HepG2 (cell line): Measurements from ENCODE around the gene TUBGCP5. TPM values are rescaled to one million over a fixed set of nuclear protein-coding genes. Genes with fewer than 3 reads are reported as not detected.

ENCODE experiments used
- AHR ChIP-seq: IDR thresholded peaks from 2 replicates; pipeline ENCODE4 v1.6.1; 2018; ENCODE audit warnings: missing genetic modification reagents, missing compliant biosample characterization
- ARID4A ChIP-seq: sonication (generic); formaldehyde crosslinking; IDR thresholded peaks from 2 replicates; pipeline ENCODE4 v1.5.0; 2020; ENCODE audit warnings: mild to moderate bottlenecking, missing genetic modification reagents, borderline replicate concordance
- KDM3A ChIP-seq: IDR thresholded peaks from 2 replicates; pipeline ENCODE4 v1.6.1; 2018; ENCODE audit warnings: low read depth, missing compliant biosample characterization
- KLF12 ChIP-seq: sonication (generic); formaldehyde crosslinking; IDR thresholded peaks from 2 replicates; pipeline ENCODE4 v1.4.0; 2020; ENCODE audit warnings: missing genetic modification reagents, borderline replicate concordance
- PHF20 ChIP-seq: sonication (generic); formaldehyde crosslinking; IDR thresholded peaks from 2 replicates; pipeline ENCODE4 v1.5.0; 2020; ENCODE audit warnings: mild to moderate bottlenecking, missing genetic modification reagents
- POLR2G ChIP-seq: fragments of 200-400 bp; formaldehyde crosslinking; IDR thresholded peaks from 2 replicates; pipeline ENCODE4 v1.6.1; 2018; ENCODE audit warnings: mild to moderate bottlenecking, low read depth, low read length, moderate library complexity
- SIN3A ChIP-seq: IDR thresholded peaks from 2 replicates; pipeline ENCODE4 v1.6.1; 2011; ENCODE audit warnings: low read depth, mild to moderate bottlenecking, control low read depth, low read length, borderline replicate concordance
- SKIL ChIP-seq: sonication (generic); formaldehyde crosslinking; IDR thresholded peaks from 2 replicates; pipeline ENCODE4 v1.8.0; 2022; ENCODE audit warnings: missing genetic modification reagents, mild to moderate bottlenecking, moderate library complexity, borderline replicate concordance
- SOX6 ChIP-seq, 2 experiments: fragments of 450-650 bp in 1 of 2; sonication (generic) in 1 of 2; formaldehyde crosslinking in 1 of 2; IDR thresholded peaks; 2 replicates each; pipeline versions ENCODE4 v1.4.0 to v1.6.1; 2017 to 2020; ENCODE audit warnings: antibody characterized with exemption in 1 of 2, mild to moderate bottlenecking in 1 of 2, missing genetic modification reagents in 1 of 2
- SPEN ChIP-seq: sonication (generic); formaldehyde crosslinking; IDR thresholded peaks from 2 replicates; pipeline ENCODE4 v1.5.1; 2020; ENCODE audit warnings: low read depth, mild to moderate bottlenecking, missing genetic modification reagents
- TAF15 ChIP-seq: fragments of 200-400 bp; formaldehyde crosslinking; IDR thresholded peaks from one replicate; pipeline ENCODE4 v1.6.1; 2018; ENCODE audit warnings: mild to moderate bottlenecking, low read depth, low read length; ENCODE audit not compliant: poor library complexity, severe bottlenecking
- YEATS4 ChIP-seq: sonication (generic); formaldehyde crosslinking; IDR thresholded peaks from 2 replicates; pipeline ENCODE4 v1.4.0; 2020; ENCODE audit warnings: missing genetic modification reagents, borderline replicate concordance
- ZBTB21 ChIP-seq: sonication (generic); formaldehyde crosslinking; IDR thresholded peaks from 2 replicates; pipeline ENCODE4 v1.4.0; 2020; ENCODE audit warnings: missing genetic modification reagents
- ZMYM4 ChIP-seq: sonication (generic); formaldehyde crosslinking; IDR thresholded peaks from 2 replicates; pipeline ENCODE4 v1.8.1; 2023; ENCODE audit warnings: mild to moderate bottlenecking, missing genetic modification reagents
- ZNF234 ChIP-seq: sonication (generic); formaldehyde crosslinking; conservative IDR thresholded peaks from 2 replicates; pipeline ENCODE4 v1.5.1; 2020; ENCODE audit warnings: mild to moderate bottlenecking, missing genetic modification reagents
- ZNF280B ChIP-seq: sonication (generic); formaldehyde crosslinking; IDR thresholded peaks from 2 replicates; pipeline ENCODE4 v1.5.0; 2020; ENCODE audit warnings: missing genetic modification reagents, mild to moderate bottlenecking, borderline replicate concordance
- ZNF367 ChIP-seq: sonication (generic); formaldehyde crosslinking; IDR thresholded peaks from 2 replicates; pipeline ENCODE4 v1.4.0; 2020; ENCODE audit warnings: missing genetic modification reagents, borderline replicate concordance
- ZNF432 ChIP-seq: sonication (generic); formaldehyde crosslinking; IDR thresholded peaks from 2 replicates; pipeline ENCODE4 v1.5.0; 2020; ENCODE audit warnings: missing genetic modification reagents, mild to moderate bottlenecking, borderline replicate concordance
- ZNF777 ChIP-seq: sonication (generic); formaldehyde crosslinking; IDR thresholded peaks from 2 replicates; pipeline ENCODE4 v1.4.0; 2020; ENCODE audit warnings: missing genetic modification reagents
- polyA plus RNA-seq, 8 experiments: library from polyadenylated mRNA; depleted of rRNA in 3 of 8; stranded (reverse) in 7 of 8; unstranded in 1 of 8; fragments of >200 nt; fragmentation: Illumina TruSeq in 4 of 8; extraction: Trizol in 4 of 8; gene quantifications; 2 replicates each; pipeline versions ENCODE4 v1.2.1 to v1.2.3, GENCODE V29; 2011 to 2016; ENCODE audit warnings: low read depth in 4 of 8, missing spikeins in 1 of 8, mixed read lengths in 1 of 8; ENCODE audit not compliant: insufficient read depth in 1 of 8
- total RNA-seq, 5 experiments: library from RNA; depleted of rRNA; stranded (reverse); fragments of >200 nt; fragmentation: Illumina TruSeq; extraction: Trizol; gene quantifications; 2 replicates each; pipeline ENCODE4 v1.2.3, GENCODE V29; 2016; ENCODE audit warnings: low read depth in 1 of 5

TUBGCP5 gene
- total and polyA plus RNA-seq, 2 of the 13 experiments (the other 11 are each of a cell fraction or from before 2014, with no cell fraction given): 7.2 to 25.0 TPM

- TF ChIP-seq TAF15 (peak; percentile 67), SOX6 (IDR thresholded peaks at IDR 0.05) (no peak), SOX6 (CRISPR knock-in tag; IDR thresholded peaks at IDR 0.05) (peak; percentile 16; the same call in 1 of the 2 replicates), ZMYM4 (peak; percentile 64), ARID4A (CRISPR knock-in tag) (peak; percentile 81), SIN3A (no peak), SKIL (CRISPR knock-in tag) (0 out of 2 replicates have a peak, but pooled peaks have one; percentile 10), AHR (CRISPR knock-in tag) (no peak), ZNF234 (peak; percentile 43; the same call in 1 of the 2 replicates), ZNF777 (CRISPR knock-in tag) (peak; percentile 54; the same call in 1 of the 2 replicates), ZNF432 (CRISPR knock-in tag) (no peak), YEATS4 (CRISPR knock-in tag) (peak; percentile 61), POLR2G (peak; percentile 73), ZNF367 (CRISPR knock-in tag) (no peak), ZBTB21 (no peak), KDM3A (0 out of 2 replicates have a peak, but pooled peaks have one; percentile 39), PHF20 (peak; percentile 58), SPEN (CRISPR knock-in tag) (0 out of 2 replicates have a peak, but pooled peaks have one; percentile 20), KLF12 (0 out of 2 replicates have a peak, but pooled peaks have one; percentile 16), ZNF280B (CRISPR knock-in tag) (no peak)
These were observed 58.9 kb downstream of the TUBGCP5 start, which contains the start of gene CYFIP1 (continued) for GRCh38 chr15:22980189-22981050.
